ENCODE results near the gene STAB2.

STAB2 gene

GRCh38 chr12:103656291-103656690 lies 69.2 kb downstream of the STAB2 start:
- DNase-seq = no peak

GRCh38 chr12:103657331-103657730 lies 70.3 kb downstream of the STAB2 start:
- DNase-seq = no peak

DNA sequence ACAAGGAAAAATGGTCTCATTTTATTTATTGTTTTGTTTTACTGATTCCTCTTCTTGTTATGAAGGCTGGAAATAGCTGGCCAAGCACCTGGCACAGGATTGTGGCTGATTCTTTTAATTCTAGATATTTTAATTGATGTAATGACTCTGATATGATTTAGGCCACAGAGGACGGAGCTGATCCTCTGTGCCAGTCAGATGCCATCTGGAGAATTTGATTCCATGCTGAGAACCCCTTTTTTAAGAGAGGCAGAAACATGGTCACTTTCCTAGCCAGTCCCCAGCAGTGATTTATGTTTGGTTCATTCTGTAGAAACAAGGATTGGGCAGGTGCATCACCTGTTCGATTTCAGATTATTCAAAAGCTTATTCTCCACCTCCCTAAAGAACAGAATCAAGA lies 77.6 kb downstream of the STAB2 start:
- no peak for DNase-seq

DNA sequence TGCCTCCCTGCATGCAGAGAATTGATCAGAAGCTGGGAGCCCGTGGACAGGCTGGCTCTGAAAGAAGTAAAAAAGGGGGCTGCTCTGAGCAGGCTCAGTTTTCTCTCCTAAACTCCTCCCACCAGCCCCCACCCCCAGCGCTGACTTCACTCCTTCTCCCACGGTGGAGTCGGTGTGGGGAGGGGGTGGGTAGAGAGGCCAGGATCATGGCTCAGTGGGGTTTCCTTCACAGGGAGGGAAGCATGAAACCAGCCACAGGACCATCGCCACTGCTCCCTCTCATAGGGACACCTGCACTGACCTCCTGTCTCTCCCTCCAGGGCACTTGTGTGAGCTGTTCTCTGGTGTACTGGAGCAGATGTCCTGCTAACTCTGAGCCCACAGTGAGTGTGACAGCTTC lies 78.9 kb downstream of the STAB2 start:
- DNase-seq = no peak

DNA sequence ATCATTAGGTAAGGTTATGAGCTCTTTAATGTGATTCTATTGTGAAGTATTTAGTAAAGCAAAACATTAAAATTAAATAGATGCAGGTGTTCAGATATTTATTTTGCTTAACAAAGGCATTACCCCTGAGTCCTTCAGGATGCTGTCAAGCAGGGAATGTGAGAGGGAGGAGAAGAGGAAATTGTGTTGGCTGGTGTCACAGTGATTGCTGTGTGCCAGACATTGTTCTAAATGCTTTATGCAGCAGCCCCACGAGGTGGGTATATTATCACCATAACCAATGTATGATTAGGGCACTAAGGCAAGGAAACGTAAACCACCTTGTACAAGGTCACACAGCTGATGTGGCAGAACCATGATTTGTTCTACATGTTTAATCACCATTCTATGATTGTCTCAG lies 80.1 kb downstream of the STAB2 start:
- DNase-seq = no peak

GRCh38 chr12:103668520-103668919 lies 81.4 kb downstream of the STAB2 start:
- DNase-seq = no peak

DNA sequence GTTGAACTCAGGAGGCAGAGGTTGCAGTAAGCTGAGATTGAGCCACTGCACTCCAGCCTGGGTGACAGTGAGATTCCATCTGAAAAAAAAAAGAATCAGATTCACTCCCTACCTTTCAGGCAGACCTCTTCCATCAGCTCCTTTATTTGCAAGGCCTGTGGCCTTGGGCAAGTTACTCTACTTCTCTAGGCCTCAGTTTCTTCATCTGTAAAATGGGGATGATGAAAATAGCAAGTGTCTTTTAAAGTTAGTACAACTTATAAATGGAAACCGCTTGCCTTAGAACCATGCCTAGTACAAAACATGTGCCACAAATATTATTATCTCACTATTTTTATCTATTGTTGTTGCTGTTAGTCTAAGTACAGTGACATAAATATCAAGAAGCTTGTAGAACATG lies 84.3 kb downstream of the STAB2 start:
- no peak for DNase-seq

DNA sequence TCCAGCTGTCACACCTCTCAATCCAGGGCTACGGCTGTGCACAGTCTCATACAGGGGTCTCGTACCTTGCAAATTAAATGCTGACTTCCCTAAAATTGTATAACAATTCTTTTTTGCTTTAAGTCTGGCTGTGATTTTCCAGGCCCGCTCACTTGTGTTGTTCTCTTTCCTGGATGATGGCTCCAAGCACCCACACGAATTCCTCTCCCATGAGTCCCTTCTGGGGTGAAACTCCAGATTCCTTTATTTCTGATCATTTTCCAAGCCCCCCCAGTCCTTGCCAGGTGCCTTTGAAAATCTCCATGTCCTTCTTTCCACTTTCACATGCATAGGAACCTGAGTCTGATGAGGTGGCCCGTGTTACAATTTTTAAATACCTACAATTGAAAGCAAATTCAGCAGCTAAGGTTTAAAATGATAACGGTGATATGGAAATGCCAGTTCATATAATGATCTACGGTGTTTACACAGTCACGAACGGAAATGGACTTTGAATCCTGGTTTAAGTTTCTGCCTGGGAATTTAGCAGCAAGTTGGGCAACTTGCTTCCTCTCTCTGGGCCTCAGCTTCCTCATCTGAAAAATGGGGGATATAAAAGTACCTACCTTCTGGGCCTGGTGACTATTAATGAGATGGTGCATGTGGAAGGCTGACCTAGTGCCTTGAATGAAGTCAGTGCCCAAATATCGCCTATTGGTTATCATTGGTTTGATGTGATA lies 85.5 kb downstream of the STAB2 start:
- no peak for DNase-seq

DNA sequence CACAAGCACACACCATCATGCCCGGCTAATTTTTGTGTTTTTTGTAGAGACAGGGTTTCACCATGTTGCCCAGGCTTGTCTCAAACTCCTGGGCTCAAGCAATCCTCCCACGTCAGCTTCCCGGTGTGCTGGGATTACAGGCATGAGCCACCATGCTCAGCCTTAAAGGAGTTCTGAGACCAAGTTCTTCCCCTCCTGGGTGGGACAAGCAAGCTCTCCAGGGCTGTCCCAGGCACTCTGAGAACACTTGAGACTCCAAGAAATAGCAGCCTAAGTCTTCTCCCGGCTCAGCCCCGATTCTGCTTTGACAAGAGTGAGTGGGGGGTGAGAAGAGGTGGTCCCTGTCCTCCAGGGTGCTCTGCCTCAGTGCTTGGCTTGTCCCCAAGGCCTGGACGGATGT lies 86.4 kb downstream of the STAB2 start:
- no peak for DNase-seq

GRCh38 chr12:103673891-103674375 lies 86.9 kb downstream of the STAB2 start:
- DNase-seq = no peak

DNA sequence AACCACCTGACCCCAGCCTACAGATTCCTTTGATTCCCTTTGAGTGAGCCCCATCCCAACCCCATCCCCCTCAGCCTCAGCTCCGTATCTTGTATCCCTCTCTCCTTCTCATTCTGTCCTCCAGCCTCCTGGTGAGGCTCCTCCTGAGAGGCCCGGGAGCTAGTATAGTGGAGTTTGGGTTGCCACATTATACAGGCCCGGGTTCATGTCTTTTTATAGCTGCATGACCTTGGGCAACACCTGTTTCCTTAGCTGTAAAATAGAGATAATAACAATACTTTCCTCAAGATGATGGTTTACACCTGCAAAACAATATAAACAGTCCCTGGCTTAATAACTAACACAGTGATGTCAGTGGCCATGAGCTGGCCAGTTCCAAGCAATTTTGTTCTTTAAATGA lies 89.8 kb downstream of the STAB2 start:
- no peak for DNase-seq

- DNase-seq = no peak
Measured at GRCh38 chr12:103677341-103677740, 90.3 kb downstream of the STAB2 start.

DNA sequence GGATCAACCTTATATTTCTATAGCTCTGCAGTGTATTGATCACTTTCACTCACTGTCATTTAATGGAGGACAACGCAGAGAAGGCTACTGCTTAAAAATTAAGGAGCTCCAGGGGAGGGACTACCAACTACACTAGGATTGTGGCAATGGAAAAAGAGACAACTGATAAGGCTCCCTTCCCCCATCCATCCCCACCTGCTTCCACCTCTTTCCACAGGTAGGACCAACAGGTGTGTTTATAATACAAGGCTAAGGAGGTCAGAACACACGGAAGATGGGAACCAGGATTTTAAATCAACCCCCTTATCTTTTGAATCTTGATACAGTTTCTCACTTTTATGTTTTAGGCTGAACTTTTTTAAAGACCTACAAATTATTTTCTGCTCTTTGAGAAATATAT lies 90.8 kb downstream of the STAB2 start:
- no peak for DNase-seq

- DNase-seq = no peak
Measured at GRCh38 chr12:103679421-103680170, 92.5 kb downstream of the STAB2 start.

- DNase-seq = peak; percentile 33
Measured at GRCh38 chr12:103680591-103681141, 93.6 kb downstream of the STAB2 start.

DNA sequence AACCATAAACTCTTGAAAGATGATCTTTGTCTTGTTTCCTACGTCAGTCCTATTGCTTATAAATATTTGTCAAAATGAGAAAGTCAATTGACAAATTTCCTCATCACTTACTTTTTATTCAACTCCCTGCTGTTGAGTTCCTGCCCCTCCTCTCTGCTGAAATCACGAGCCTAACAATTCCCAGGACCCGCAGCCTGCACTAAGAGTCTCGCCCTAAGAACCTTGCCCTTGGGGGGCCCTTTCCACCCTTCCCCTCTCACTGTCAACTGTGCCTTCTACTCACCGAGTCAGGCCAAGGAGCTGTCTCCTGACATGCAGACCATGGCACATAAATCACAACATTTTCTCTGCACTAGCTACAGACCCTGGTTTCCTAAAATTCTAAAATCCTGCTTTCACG lies 99.0 kb downstream of the STAB2 start:
- no peak for DNase-seq

GRCh38 chr12:103687253-103687652 lies 100.2 kb downstream of the STAB2 start:
- no peak for DNase-seq

- no peak for DNase-seq
Measured at GRCh38 chr12:103688376-103689063, 101.4 kb downstream of the STAB2 start.

DNA sequence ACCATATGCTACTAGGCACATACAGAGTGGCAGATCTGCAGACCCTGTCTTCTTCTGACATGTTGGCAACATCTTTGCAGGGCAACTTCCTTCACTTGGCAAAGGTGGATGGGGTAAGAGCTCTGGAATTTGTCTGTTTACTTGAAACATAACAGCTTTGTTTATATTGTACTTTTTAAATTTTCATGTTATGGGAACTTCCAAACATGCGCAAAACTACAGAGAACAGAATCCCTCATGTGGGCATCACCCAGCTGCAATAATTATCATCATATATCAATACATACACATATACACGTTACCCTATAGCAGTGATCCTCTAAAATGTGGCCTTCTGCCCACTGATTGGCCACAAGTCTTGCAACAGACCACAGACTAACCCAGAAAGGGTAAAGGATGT lies 103.4 kb downstream of the STAB2 start:
- no peak for DNase-seq

DNA sequence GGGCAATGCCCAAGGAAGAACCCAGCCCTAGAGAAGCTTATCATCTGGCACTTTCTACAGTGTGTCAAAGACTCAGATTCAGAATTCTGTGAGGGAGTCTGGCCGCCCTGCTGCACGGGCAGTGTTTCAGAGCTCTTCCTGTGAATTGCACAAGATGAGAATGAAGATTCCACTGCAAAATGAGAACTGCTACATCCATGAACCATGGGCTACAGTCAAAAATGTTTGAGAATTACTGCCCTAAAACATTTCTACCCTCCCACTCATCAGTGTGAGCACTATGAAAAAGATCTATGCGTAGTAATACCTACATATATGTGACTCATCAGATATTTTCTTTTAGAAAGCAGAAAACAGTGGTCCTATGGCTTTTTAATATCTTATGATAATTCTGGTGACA lies 104.0 kb downstream of the STAB2 start:
- no peak for DNase-seq

GRCh38 chr12:103696101-103696500 lies 109.0 kb downstream of the STAB2 start:
- DNase-seq = no peak

- DNase-seq = no peak
Measured at GRCh38 chr12:103697971-103698751, 111.1 kb downstream of the STAB2 start.
